ENCODE results near the gene GTF2A2. TPM values are rescaled to one million over a fixed set of nuclear protein-coding genes. Genes with fewer than 3 reads are reported as not detected.
"Not testable (repeated sequence)": the region's sequence is repeated elsewhere in the genome, so short reads cannot be mapped to it uniquely, and the experiment has no call there.

Gene GTF2A2
- total RNA-seq, 1 donor = 19.2 TPM

DNA sequence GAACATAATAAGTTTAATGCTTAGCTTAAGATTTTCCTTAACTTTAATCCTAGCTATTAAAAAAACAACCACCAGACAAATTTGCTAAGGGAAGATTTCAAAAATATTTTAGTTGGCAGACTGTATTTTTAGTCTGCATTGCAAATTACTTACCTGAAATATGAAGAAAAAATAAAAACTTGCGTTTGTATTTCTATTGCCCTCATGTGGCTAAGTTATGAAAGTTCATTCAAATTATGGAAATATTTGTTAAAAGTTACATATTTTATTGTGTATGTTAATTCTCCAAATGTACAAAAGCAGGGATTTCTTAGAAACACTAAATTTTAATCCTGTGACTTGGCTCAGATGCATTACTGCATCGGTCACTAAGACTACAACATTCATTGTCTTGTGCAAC lies 15.0 kb downstream of the GTF2A2 start:
- peaks cover 6% of the 10 kb centered on the region for H3K79me2 ChIP-seq (ENCODE audit: insufficient read depth, low read length)
- H3K27ac ChIP-seq (ENCODE audit: low read depth, low read length) = no peak overlapping the region
- no peaks in the 10 kb centered on the region for H3K27me3 ChIP-seq (ENCODE audit: insufficient read depth, low read length)
- peaks cover 30% of the 10 kb centered on the region for H3K36me3 ChIP-seq (ENCODE audit: insufficient read depth, low read length)
- H3K4me1 ChIP-seq (ENCODE audit: insufficient read depth, low read length) = no peaks in the 10 kb centered on the region
- no peaks in the 10 kb centered on the region for H3K9me3 ChIP-seq (ENCODE audit: low read depth, low read length)
- peaks cover 3% of the 10 kb centered on the region for H4K20me1 ChIP-seq (ENCODE audit: insufficient read depth, low read length)
- DNase-seq (ENCODE audit: insufficient read length, low spot score, missing footprints) = no peak
- no peak overlapping the region for H3K4me3 ChIP-seq (ENCODE audit: insufficient read depth, low read length)
- H2AFZ ChIP-seq (ENCODE audit: low read length) = no peak overlapping the region
- TF ChIP-seq, protein P1, sequence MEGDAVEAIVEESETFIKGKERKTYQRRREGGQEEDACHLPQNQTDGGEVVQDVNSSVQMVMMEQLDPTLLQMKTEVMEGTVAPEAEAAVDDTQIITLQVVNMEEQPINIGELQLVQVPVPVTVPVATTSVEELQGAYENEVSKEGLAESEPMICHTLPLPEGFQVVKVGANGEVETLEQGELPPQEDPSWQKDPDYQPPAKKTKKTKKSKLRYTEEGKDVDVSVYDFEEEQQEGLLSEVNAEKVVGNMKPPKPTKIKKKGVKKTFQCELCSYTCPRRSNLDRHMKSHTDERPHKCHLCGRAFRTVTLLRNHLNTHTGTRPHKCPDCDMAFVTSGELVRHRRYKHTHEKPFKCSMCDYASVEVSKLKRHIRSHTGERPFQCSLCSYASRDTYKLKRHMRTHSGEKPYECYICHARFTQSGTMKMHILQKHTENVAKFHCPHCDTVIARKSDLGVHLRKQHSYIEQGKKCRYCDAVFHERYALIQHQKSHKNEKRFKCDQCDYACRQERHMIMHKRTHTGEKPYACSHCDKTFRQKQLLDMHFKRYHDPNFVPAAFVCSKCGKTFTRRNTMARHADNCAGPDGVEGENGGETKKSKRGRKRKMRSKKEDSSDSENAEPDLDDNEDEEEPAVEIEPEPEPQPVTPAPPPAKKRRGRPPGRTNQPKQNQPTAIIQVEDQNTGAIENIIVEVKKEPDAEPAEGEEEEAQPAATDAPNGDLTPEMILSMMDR (IDR thresholded peaks at IDR 0.05; ENCODE audit: extremely low read depth, low read depth, low read length) = peak; percentile 33
- no peak overlapping the region for H3K4me2 ChIP-seq (ENCODE audit: insufficient read depth, low read length)

DNA sequence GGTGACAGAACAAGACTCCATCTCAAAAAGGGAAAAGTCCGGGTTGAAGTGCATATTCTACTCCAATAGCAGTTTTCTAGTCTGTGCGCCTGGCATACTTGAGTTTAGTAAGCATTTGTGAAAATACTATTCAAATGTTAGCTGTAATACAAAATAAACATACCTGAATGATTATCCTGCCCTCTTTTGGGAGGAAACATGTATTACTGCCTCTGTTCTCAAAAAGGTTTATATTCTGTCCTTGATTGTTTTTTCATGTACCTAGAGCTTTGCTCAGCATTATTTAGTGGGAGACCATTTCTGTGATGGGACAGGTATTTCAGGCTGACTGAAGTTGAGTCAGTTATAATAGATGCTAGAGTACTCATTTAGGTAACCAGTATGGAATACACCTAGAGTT lies 19.8 kb downstream of the GTF2A2 start:
- not testable (repeated sequence) for H4K20me1 ChIP-seq (ENCODE audit: insufficient read depth, low read length); H3K9me3 ChIP-seq (ENCODE audit: low read depth, low read length)

DNA sequence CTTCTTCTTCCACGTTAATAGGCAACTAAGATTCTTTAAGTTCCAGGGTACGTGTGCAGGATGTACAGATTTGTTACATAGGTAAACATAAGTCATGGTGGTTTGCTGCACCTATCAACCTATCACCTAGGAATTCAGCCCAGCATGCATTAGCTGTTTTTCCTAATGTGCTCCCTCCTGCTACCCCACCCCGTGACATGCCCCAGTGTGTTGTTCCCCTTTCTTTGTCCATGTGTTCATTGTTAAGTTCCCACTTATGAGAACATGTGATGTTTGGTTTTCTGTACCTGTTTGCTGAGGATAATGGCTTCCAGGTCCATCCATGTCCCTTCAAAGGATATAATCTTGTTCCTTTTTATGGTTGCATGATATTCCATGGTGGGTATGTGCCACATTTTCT lies 21.1 kb downstream of the GTF2A2 start:
- Histone ChIP-seq H3K4me2 (ENCODE audit: insufficient read depth, low read length) (no peak overlapping the region), H2AFZ (ENCODE audit: low read length) (no peak overlapping the region), H3K79me2 (ENCODE audit: insufficient read depth, low read length) (no peaks in the 10 kb centered on the region), H3K36me3 (ENCODE audit: insufficient read depth, low read length) (peaks cover 16% of the 10 kb centered on the region), H3K9me3 (ENCODE audit: low read depth, low read length) (no peaks in the 10 kb centered on the region), H4K20me1 (ENCODE audit: insufficient read depth, low read length) (no peaks in the 10 kb centered on the region), H3K4me1 (ENCODE audit: insufficient read depth, low read length) (no peaks in the 10 kb centered on the region), H3K27me3 (ENCODE audit: insufficient read depth, low read length) (no peaks in the 10 kb centered on the region), H3K27ac (ENCODE audit: low read depth, low read length) (no peak overlapping the region), H3K4me3 (ENCODE audit: insufficient read depth, low read length) (no peak overlapping the region)
- TF ChIP-seq, protein P1 (IDR thresholded peaks at IDR 0.05; ENCODE audit: extremely low read depth, low read depth, low read length) = no peak
- no peak for DNase-seq (ENCODE audit: insufficient read length, low spot score, missing footprints)

More for the DNA sequence above, 19.8 kb downstream of the GTF2A2 start:
- not testable (repeated sequence) for H3K27ac ChIP-seq (ENCODE audit: low read depth, low read length); DNase-seq (ENCODE audit: insufficient read length, low spot score, missing footprints); H3K79me2 ChIP-seq (ENCODE audit: insufficient read depth, low read length); H3K27me3 ChIP-seq (ENCODE audit: insufficient read depth, low read length); H2AFZ ChIP-seq (ENCODE audit: low read length); H3K4me3 ChIP-seq (ENCODE audit: insufficient read depth, low read length); H3K4me1 ChIP-seq (ENCODE audit: insufficient read depth, low read length); H3K4me2 ChIP-seq (ENCODE audit: insufficient read depth, low read length)
- H3K36me3 ChIP-seq (ENCODE audit: insufficient read depth, low read length) = peaks cover 19% of the 10 kb centered on the region

DNA sequence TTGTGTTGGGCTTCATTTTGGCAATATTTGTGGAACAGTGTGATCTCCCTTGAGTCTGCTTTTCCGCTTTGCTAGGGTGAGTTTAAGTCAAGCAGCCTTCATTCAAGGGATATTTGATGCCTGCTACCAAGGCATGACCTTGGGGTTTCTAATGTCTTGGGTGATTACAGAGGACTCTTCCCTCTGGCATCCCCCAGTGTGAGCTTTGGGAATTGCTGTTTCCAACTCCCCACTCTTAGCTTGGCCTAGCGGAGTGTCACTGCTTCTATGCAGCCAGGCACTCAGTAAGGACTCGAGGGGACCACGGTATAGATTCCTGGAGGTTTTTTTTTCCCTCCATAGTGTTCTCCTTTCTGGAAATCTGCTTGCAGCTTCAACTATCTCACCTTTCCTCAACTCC lies 24.6 kb downstream of the GTF2A2 start:
- H3K36me3 ChIP-seq (ENCODE audit: insufficient read depth, low read length) = no peaks in the 10 kb centered on the region
- no peaks in the 10 kb centered on the region for H3K4me1 ChIP-seq (ENCODE audit: insufficient read depth, low read length)
- H2AFZ ChIP-seq (ENCODE audit: low read length) = no peak overlapping the region
- no peak overlapping the region for H3K4me2 ChIP-seq (ENCODE audit: insufficient read depth, low read length)
- no peaks in the 10 kb centered on the region for H3K9me3 ChIP-seq (ENCODE audit: low read depth, low read length)
- H3K79me2 ChIP-seq (ENCODE audit: insufficient read depth, low read length) = no peaks in the 10 kb centered on the region
- H3K27ac ChIP-seq (ENCODE audit: low read depth, low read length) = no peak overlapping the region
- peak; percentile 49 for DNase-seq (ENCODE audit: insufficient read length, low spot score, missing footprints)
- H3K27me3 ChIP-seq (ENCODE audit: insufficient read depth, low read length) = no peaks in the 10 kb centered on the region
- H3K4me3 ChIP-seq (ENCODE audit: insufficient read depth, low read length) = no peak overlapping the region
- no peaks in the 10 kb centered on the region for H4K20me1 ChIP-seq (ENCODE audit: insufficient read depth, low read length)
- TF ChIP-seq, protein P1 (IDR thresholded peaks at IDR 0.05; ENCODE audit: extremely low read depth, low read depth, low read length) = peak; percentile 53
